K562 treated with DMSO at 1 percent for 48 hours (cell line): Measurements from ENCODE around the gene SHLD1. TPM values are rescaled to one million over a fixed set of nuclear protein-coding genes. Genes with fewer than 3 reads are reported as not detected.

Experiments
- total RNA-seq: library from RNA; unstranded; fragments of 300-600 nt; gene quantifications from 2 replicates; pipeline ENCODE4 v1.2.3, GENCODE V29; 2022; ENCODE audit warnings: low replicate concordance; ENCODE audit errors: extremely low read depth

Gene SHLD1
- total RNA-seq: not detected in 2 replicates

GRCh38 chr20:5749952-5750779 lies at the start of gene SHLD1:
TSS of gene SHLD1 (plus strand) at chr20:5750401. CDS start at chr20:5772866, 22,465 bp downstream.

Other genes with a start within 250 kb of the SHLD1 start
- gene GPCPD1, start 139.4 kb upstream of the SHLD1 start, total RNA-seq: not detected in 2 replicates
- gene CHGB, start 161.1 kb downstream of the SHLD1 start, total RNA-seq: not detected in 2 replicates
- not detected in 2 replicates for gene TRMT6, start 200.1 kb downstream of the SHLD1 start, total RNA-seq
- gene MCM8, start 200.3 kb downstream of the SHLD1 start, total RNA-seq: not detected in 2 replicates